ENCODE measurements around the gene PACSIN2. TPM values are rescaled to one million over a fixed set of nuclear protein-coding genes. Genes with fewer than 3 reads are reported as not detected.

The PACSIN2 gene
- total RNA-seq, 1 donor from 2014 or later = 56.6 TPM

GRCh38 chr22:43006016-43006505 lies 8.9 kb downstream of the PACSIN2 start:
- no peaks in the 10 kb centered on the region for H3K27me3 Mint-ChIP-seq (ENCODE audit: low read depth)
- H3K9me3 Mint-ChIP-seq = no peaks in the 10 kb centered on the region
- no peak overlapping the region for H3K27ac Mint-ChIP-seq
- no peak for DNase-seq (ENCODE audit: low spot score in 2 of 2, unreplicated experiment in 2 of 2)
- TF ChIP-seq, protein P1, sequence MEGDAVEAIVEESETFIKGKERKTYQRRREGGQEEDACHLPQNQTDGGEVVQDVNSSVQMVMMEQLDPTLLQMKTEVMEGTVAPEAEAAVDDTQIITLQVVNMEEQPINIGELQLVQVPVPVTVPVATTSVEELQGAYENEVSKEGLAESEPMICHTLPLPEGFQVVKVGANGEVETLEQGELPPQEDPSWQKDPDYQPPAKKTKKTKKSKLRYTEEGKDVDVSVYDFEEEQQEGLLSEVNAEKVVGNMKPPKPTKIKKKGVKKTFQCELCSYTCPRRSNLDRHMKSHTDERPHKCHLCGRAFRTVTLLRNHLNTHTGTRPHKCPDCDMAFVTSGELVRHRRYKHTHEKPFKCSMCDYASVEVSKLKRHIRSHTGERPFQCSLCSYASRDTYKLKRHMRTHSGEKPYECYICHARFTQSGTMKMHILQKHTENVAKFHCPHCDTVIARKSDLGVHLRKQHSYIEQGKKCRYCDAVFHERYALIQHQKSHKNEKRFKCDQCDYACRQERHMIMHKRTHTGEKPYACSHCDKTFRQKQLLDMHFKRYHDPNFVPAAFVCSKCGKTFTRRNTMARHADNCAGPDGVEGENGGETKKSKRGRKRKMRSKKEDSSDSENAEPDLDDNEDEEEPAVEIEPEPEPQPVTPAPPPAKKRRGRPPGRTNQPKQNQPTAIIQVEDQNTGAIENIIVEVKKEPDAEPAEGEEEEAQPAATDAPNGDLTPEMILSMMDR (IDR thresholded peaks at IDR 0.05; ENCODE audit: unreplicated experiment) = no peak
- peaks cover 2% of the 10 kb centered on the region for H3K36me3 Mint-ChIP-seq
- peaks cover 54% of the 10 kb centered on the region for H3K4me1 Mint-ChIP-seq
- H3K4me3 Mint-ChIP-seq = no peak overlapping the region

GRCh38 chr22:43005106-43005505 lies 9.8 kb downstream of the PACSIN2 start:
- Mint-ChIP-seq H3K36me3 (peaks cover 2% of the 10 kb centered on the region), H3K27ac (no peak overlapping the region), H3K4me3 (no peak overlapping the region), H3K27me3 (ENCODE audit: low read depth) (no peaks in the 10 kb centered on the region), H3K4me1 (peaks cover 54% of the 10 kb centered on the region), H3K9me3 (no peaks in the 10 kb centered on the region)
- no peak for DNase-seq (ENCODE audit: low spot score in 2 of 2, unreplicated experiment in 2 of 2)
- TF ChIP-seq, protein P1 (IDR thresholded peaks at IDR 0.05; ENCODE audit: unreplicated experiment) = no peak

DNA sequence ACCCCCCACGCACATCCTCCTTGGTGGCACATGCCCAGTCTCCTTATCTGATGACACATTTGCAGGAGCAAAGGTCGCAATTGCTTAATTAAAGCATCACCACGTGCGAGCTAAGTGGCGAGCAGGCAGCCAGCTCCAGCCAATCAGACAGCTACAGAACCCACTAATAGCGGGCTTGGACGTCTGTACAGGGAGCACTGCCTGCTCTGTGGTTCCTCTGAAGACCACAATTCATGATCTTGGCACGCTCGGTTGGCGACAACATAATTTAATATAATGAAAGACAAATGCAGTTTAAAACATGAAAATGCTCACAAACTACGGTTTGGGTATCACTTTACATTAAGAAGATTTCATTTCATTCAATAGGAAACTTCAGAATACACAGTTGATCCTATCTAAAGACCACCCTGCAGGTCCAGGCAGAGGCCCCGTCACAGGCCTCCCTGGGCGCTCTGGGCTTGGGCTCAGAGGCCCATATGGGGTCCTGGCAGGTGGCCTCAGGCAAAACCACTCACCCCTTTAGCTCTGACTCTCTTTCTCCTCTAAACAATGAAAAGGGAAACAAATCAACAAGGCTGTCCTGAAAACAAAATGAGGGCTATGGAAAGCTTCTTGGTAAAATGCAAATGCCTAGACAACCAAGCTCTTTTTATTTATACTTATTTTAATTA lies 10.4 kb downstream of the PACSIN2 start:
- Mint-ChIP-seq H3K36me3 (peaks cover 2% of the 10 kb centered on the region), H3K9me3 (no peaks in the 10 kb centered on the region), H3K4me3 (no peak overlapping the region), H3K27ac (peak overlapping the region; percentile 39), H3K4me1 (peaks cover 54% of the 10 kb centered on the region), H3K27me3 (ENCODE audit: low read depth) (no peaks in the 10 kb centered on the region)
- TF ChIP-seq, protein P1 (IDR thresholded peaks at IDR 0.05; ENCODE audit: unreplicated experiment) = no peak
- DNase-seq (ENCODE audit: low spot score in 2 of 2, unreplicated experiment in 2 of 2) = no peak

DNA sequence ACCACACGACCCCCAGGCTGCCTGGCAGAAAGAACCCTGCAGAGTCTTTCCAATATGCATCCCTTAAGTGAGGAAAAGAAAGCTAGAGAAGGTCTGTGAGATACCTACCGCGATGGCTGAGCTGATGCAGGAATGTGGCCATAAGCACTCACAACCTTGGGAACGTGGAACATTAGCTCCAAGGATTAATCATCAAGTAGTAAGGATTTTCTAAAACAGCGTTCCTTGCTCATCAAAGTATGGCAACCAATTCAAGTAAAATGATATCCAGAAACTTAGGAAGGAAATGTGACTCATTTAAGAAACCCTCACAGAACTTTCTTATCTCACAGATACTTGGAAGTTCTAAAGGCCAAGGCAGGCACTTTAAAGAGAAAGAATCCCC lies 12.8 kb downstream of the PACSIN2 start:
- peaks cover 8% of the 10 kb centered on the region for H3K36me3 Mint-ChIP-seq
- peaks cover 45% of the 10 kb centered on the region for H3K4me1 Mint-ChIP-seq
- TF ChIP-seq, protein P1 (IDR thresholded peaks at IDR 0.05; ENCODE audit: unreplicated experiment) = no peak
- H3K9me3 Mint-ChIP-seq = peaks cover 8% of the 10 kb centered on the region
- H3K27ac Mint-ChIP-seq = peak overlapping the region; percentile 84
- no peak overlapping the region for H3K4me3 Mint-ChIP-seq
- H3K27me3 Mint-ChIP-seq (ENCODE audit: low read depth) = no peaks in the 10 kb centered on the region
- DNase-seq (ENCODE audit: low spot score in 2 of 2, unreplicated experiment in 2 of 2) = no peak

GRCh38 chr22:43001271-43002201 lies 13.4 kb downstream of the PACSIN2 start:
- H3K27ac Mint-ChIP-seq = peak overlapping the region; percentile 84
- no peak for DNase-seq (ENCODE audit: low spot score in 2 of 2, unreplicated experiment in 2 of 2)
- TF ChIP-seq, protein P1 (IDR thresholded peaks at IDR 0.05; ENCODE audit: unreplicated experiment) = no peak
- peaks cover 8% of the 10 kb centered on the region for H3K9me3 Mint-ChIP-seq
- H3K4me3 Mint-ChIP-seq = no peak overlapping the region
- no peaks in the 10 kb centered on the region for H3K27me3 Mint-ChIP-seq (ENCODE audit: low read depth)
- peaks cover 49% of the 10 kb centered on the region for H3K4me1 Mint-ChIP-seq
- peaks cover 8% of the 10 kb centered on the region for H3K36me3 Mint-ChIP-seq

All from mesothelial cell of epicardium (in vitro differentiated cells).